ENCODE measurements around the gene ARHGAP8. TPM values are rescaled to one million over a fixed set of nuclear protein-coding genes. Genes with fewer than 3 reads are reported as not detected.

The ARHGAP8 gene
- total RNA-seq, 1 experiment from 2014 or later, result not detected

- no peaks in the 10 kb centered on the region for H3K9me2 ChIP-seq (replicated peaks; ENCODE audit: insufficient read depth, low read length)
- H4K20me1 ChIP-seq (ENCODE audit: insufficient read depth, low read depth, low read length), result no peaks in the 10 kb centered on the region
- no peaks in the 10 kb centered on the region for H3K27me3 ChIP-seq (ENCODE audit: low read length)
- H3K4me3 ChIP-seq (ENCODE audit: low read length), result no peak overlapping the region
- no peak for DNase-seq
- no peaks in the 10 kb centered on the region for H3K79me2 ChIP-seq (ENCODE audit: low read length)
- H3K27ac ChIP-seq (ENCODE audit: low read length), result no peak overlapping the region
- no peaks in the 10 kb centered on the region; the same call in 1 of the 2 replicates for H3K36me3 ChIP-seq (ENCODE audit: insufficient read depth, low read length)
- H3K9me3 ChIP-seq (ENCODE audit: low read length), result no peaks in the 10 kb centered on the region
- no peaks in the 10 kb centered on the region for H3K4me1 ChIP-seq (ENCODE audit: low read length)
- no peak overlapping the region for H3K9ac ChIP-seq (ENCODE audit: low read length)
- no peak overlapping the region for H2AFZ ChIP-seq (ENCODE audit: low read length)
- H3K4me2 ChIP-seq (ENCODE audit: low read depth, low read length, poor library complexity, severe bottlenecking), result no peak overlapping the region
These were observed 155.7 kb downstream of the ARHGAP8 start for GRCh38 chr22:44907765-44908737.

GRCh38 chr22:44909241-44909640 lies 156.9 kb downstream of the ARHGAP8 start:
- Histone ChIP-seq H4K20me1 (ENCODE audit: insufficient read depth, low read depth, low read length) (no peaks in the 10 kb centered on the region), H3K4me1 (ENCODE audit: low read length) (no peaks in the 10 kb centered on the region), H3K79me2 (ENCODE audit: low read length) (no peaks in the 10 kb centered on the region), H3K4me2 (ENCODE audit: low read depth, low read length, poor library complexity, severe bottlenecking) (no peak overlapping the region), H3K4me3 (ENCODE audit: low read length) (no peak overlapping the region), H2AFZ (ENCODE audit: low read length) (no peak overlapping the region), H3K27ac (ENCODE audit: low read length) (no peak overlapping the region), H3K9ac (ENCODE audit: low read length) (no peak overlapping the region), H3K36me3 (ENCODE audit: insufficient read depth, low read length) (no peaks in the 10 kb centered on the region; the same call in 1 of the 2 replicates), H3K9me2 (replicated peaks; ENCODE audit: insufficient read depth, low read length) (no peaks in the 10 kb centered on the region), H3K27me3 (ENCODE audit: low read length) (no peaks in the 10 kb centered on the region), H3K9me3 (ENCODE audit: low read length) (no peaks in the 10 kb centered on the region)
- DNase-seq, result no peak

Other genes with a start within 250 kb of the ARHGAP8 start
- not detected in 2 replicates for gene PRR5, start 50.4 kb upstream of the ARHGAP8 start, total RNA-seq (2014; rRNA removed; shearing (Covaris generic); ENCODE audit: low replicate concordance)